Stimulated activated CD8-positive, alpha-beta memory T cell treated with anti-CD3 and anti-CD28 coated beads, Interleukin-4, amount 100 ng/mL, for 4 hours (primary cell): Measurements from ENCODE around the gene FAM161B.

Source experiments
- DNase-seq, 2 donors: peaks; one replicate each; pipeline ENCODE4 v3.0.0-alpha.2; 2020; ENCODE audit warnings: low read depth in 2 of 2, low spot score in 1 of 2

The FAM161B gene

GRCh38 chr14:73884438-73885190 is 65.3 kb downstream of the FAM161B start:
- DNase-seq: no peak
